HG03378 (cell line): ENCODE measurements around the gene FXYD3.

Experiments used
- ATAC-seq: cut with Tn5 transposase; IDR thresholded peaks from one replicate; pipeline ENCODE4 v1.9.1; 2021; ENCODE audit warnings: mild to moderate bottlenecking, moderate library complexity; ENCODE audit not compliant: unreplicated experiment

FXYD3 gene

GRCh38 chr19:35105411-35106290 lies 10.0 kb upstream of the FXYD3 start:
- no peak for ATAC-seq

GRCh38 chr19:35106291-35106583 lies 9.4 kb upstream of the FXYD3 start:
- ATAC-seq: no peak

GRCh38 chr19:35106898-35107541 lies 8.6 kb upstream of the FXYD3 start:
- no peak for ATAC-seq

GRCh38 chr19:35107545-35107944 lies 8.1 kb upstream of the FXYD3 start:
- ATAC-seq: no peak

GRCh38 chr19:35108730-35109129 lies 6.9 kb upstream of the FXYD3 start:
- ATAC-seq: no peak

GRCh38 chr19:35109395-35110112 lies 6.1 kb upstream of the FXYD3 start:
- no peak for ATAC-seq

GRCh38 chr19:35110974-35111373 lies 4.6 kb upstream of the FXYD3 start:
- no peak for ATAC-seq

- no peak for ATAC-seq
These were observed 2.5 kb upstream of the FXYD3 start for GRCh38 chr19:35112995-35113688.

- no peak for ATAC-seq
These were observed 1.1 kb upstream of the FXYD3 start for GRCh38 chr19:35114353-35115176.

- ATAC-seq: no peak
These were observed 614 bp downstream of the FXYD3 start for GRCh38 chr19:35116072-35116801.

GRCh38 chr19:35117116-35117515 lies 1.5 kb downstream of the FXYD3 start:
- ATAC-seq: no peak

GRCh38 chr19:35117799-35118198 lies 2.2 kb downstream of the FXYD3 start:
- no peak for ATAC-seq

GRCh38 chr19:35118268-35119020 lies 2.8 kb downstream of the FXYD3 start:
- ATAC-seq: no peak

- no peak for ATAC-seq
These were observed 3.5 kb downstream of the FXYD3 start for GRCh38 chr19:35119091-35119490.

- ATAC-seq: no peak
These were observed 4.0 kb downstream of the FXYD3 start for GRCh38 chr19:35119578-35120155.

- no peak for ATAC-seq
These were observed 4.9 kb downstream of the FXYD3 start for GRCh38 chr19:35120492-35120891.

GRCh38 chr19:35120898-35121297 lies 5.3 kb downstream of the FXYD3 start:
- no peak for ATAC-seq

- ATAC-seq: no peak
These were observed 7.3 kb downstream of the FXYD3 start for GRCh38 chr19:35122687-35123551.
